Sigmoid colon (tissue), 4 donors: ENCODE data around the gene CCDC85B.

Experiments
- CTCF ChIP-seq, 4 experiments: fragments of 450-650 bp in 3 of 4; fragments of 200-600 bp in 1 of 4; IDR thresholded peaks; one replicate each; pipeline ENCODE4 v1.5.1; 2016 to 2019; ENCODE audit warnings: antibody characterized with exemption in 4 of 4, mild to moderate bottlenecking in 3 of 4, moderate library complexity in 2 of 4
- POLR2A ChIP-seq, 2 donors: fragments of 450-650 bp; IDR thresholded peaks; one replicate each; pipeline ENCODE4 v1.6.1; 2016; ENCODE audit warnings: antibody characterized with exemption in 2 of 2, mild to moderate bottlenecking in 2 of 2, moderate library complexity in 2 of 2
- POLR2AphosphoS5 ChIP-seq, 4 donors: sonication (generic); formaldehyde crosslinking; IDR thresholded peaks; one replicate each; pipeline ENCODE4 v1.6.1; 2017; ENCODE audit warnings: antibody characterized with exemption in 4 of 4

GRCh38 chr11:65851811-65852507 lies 38.5 kb upstream of the CCDC85B start:
- no peak for TF ChIP-seq CTCF (IDR thresholded peaks at IDR 0.05)
- no peak for TF ChIP-seq POLR2AphosphoS5 (IDR thresholded peaks at IDR 0.05)
- TF ChIP-seq POLR2A (IDR thresholded peaks at IDR 0.05), result no peak
